DMS79 treated with DMSO at 0.1 percent for 48 hours (cell line): Measurements from ENCODE around the gene RNASE4.
"Not testable (repeated sequence)": the region's sequence is repeated elsewhere in the genome, so short reads cannot be mapped to it uniquely, and the experiment has no call there.

ENCODE experiments used
- DNase-seq: peaks from one replicate; lab custom pipeline; 2025; lab: John Stamatoyannopoulos, UW

RNASE4 gene

GRCh38 chr14:20698934-20699333 is 14.6 kb downstream of the RNASE4 start:
- DNase-seq = no peak

- DNase-seq = no peak
Measured at GRCh38 chr14:20699931-20700330, 15.6 kb downstream of the RNASE4 start.

GRCh38 chr14:20700965-20701364 is 16.6 kb downstream of the RNASE4 start:
- not testable (repeated sequence) for DNase-seq

GRCh38 chr14:20706657-20707355 is 22.4 kb downstream of the RNASE4 start:
- DNase-seq = no peak

GRCh38 chr14:20707622-20708021 is 23.3 kb downstream of the RNASE4 start:
- DNase-seq = no peak

GRCh38 chr14:20711261-20711660 is 26.9 kb downstream of the RNASE4 start:
- no peak for DNase-seq

- no peak for DNase-seq
Measured at GRCh38 chr14:20711685-20712084, 27.3 kb downstream of the RNASE4 start.

GRCh38 chr14:20712904-20713303 is 28.5 kb downstream of the RNASE4 start:
- no peak for DNase-seq

GRCh38 chr14:20714593-20715250 is 30.4 kb downstream of the RNASE4 start:
- DNase-seq = no peak

GRCh38 chr14:20719777-20720176 is 35.4 kb downstream of the RNASE4 start:
- peak; percentile 10 for DNase-seq

GRCh38 chr14:20720741-20721140 is 36.4 kb downstream of the RNASE4 start:
- DNase-seq = no peak

- no peak for DNase-seq
Measured at GRCh38 chr14:20722016-20722415, 37.7 kb downstream of the RNASE4 start.

GRCh38 chr14:20723488-20723887 is 39.1 kb downstream of the RNASE4 start:
- no peak for DNase-seq

GRCh38 chr14:20726121-20726520 is 41.8 kb downstream of the RNASE4 start:
- not testable (repeated sequence) for DNase-seq

GRCh38 chr14:20726531-20726930 is 42.2 kb downstream of the RNASE4 start:
- DNase-seq = no peak

GRCh38 chr14:20730891-20731290 is 46.5 kb downstream of the RNASE4 start:
- DNase-seq = no peak

- DNase-seq = no peak
Measured at GRCh38 chr14:20732477-20732876, 48.1 kb downstream of the RNASE4 start.

GRCh38 chr14:20732979-20733635 is 48.7 kb downstream of the RNASE4 start:
- no peak for DNase-seq

GRCh38 chr14:20733684-20734429 is 49.5 kb downstream of the RNASE4 start:
- DNase-seq = no peak

- DNase-seq = no peak
Measured at GRCh38 chr14:20734430-20734806, 50.1 kb downstream of the RNASE4 start.

- DNase-seq = not testable (repeated sequence)
Measured at GRCh38 chr14:20738292-20738691, 53.9 kb downstream of the RNASE4 start.

GRCh38 chr14:20742132-20742531 is 57.8 kb downstream of the RNASE4 start:
- DNase-seq = no peak

- DNase-seq = no peak
Measured at GRCh38 chr14:20743556-20743955, 59.2 kb downstream of the RNASE4 start.
